Measurements from ENCODE around the gene ABCD1. TPM values are rescaled to one million over a fixed set of nuclear protein-coding genes. Genes with fewer than 3 reads are reported as not detected.
A peak's percentile ranks its signal among the peaks of the same experiment; 100 is the strongest.

ABCD1 gene
- total and polyA plus RNA-seq, 9 of the 15 experiments (the other 6 are each of a cell fraction or from before 2014, with no cell fraction given): 0.07 to 6.9 (median 2.2) TPM

DNA sequence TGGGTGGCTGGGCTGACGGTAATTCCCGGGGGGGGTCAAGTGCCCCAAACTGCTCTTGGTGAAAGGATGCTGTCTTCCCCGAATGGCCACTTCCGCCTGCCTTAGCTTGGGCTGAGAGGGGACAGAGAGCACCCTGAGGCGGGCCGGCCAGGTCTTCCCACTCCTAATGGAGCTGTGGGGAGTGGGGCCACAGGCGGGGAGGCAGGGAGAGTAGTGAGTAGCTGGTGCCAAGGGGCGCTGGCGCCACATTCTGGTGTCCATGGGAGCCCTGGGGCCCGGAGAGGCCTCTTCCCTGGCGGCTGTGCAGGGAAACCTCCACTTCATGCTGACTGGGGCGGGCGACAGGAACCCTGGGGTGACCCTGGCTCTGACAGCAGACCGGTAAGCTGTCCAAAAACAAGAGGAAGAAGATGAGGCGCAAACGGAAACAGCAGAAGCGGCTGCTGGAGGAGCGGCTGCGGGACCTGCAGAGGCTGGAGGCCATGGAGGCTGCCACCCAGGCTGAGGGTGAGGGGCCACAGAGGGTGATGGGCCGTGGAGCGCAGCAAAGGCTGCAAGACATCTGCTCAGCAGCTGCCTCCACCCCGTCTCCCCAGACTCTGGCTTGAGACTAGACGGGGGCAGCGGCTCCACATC lies 58.8 kb downstream of the ABCD1 start (continued):
- peak; percentile 11; the same call in 1 of the 2 replicates for TF ChIP-seq POLR2G (IDR thresholded peaks at IDR 0.05; ENCODE audit: low read depth, low read length)
- TF ChIP-seq, protein P1, sequence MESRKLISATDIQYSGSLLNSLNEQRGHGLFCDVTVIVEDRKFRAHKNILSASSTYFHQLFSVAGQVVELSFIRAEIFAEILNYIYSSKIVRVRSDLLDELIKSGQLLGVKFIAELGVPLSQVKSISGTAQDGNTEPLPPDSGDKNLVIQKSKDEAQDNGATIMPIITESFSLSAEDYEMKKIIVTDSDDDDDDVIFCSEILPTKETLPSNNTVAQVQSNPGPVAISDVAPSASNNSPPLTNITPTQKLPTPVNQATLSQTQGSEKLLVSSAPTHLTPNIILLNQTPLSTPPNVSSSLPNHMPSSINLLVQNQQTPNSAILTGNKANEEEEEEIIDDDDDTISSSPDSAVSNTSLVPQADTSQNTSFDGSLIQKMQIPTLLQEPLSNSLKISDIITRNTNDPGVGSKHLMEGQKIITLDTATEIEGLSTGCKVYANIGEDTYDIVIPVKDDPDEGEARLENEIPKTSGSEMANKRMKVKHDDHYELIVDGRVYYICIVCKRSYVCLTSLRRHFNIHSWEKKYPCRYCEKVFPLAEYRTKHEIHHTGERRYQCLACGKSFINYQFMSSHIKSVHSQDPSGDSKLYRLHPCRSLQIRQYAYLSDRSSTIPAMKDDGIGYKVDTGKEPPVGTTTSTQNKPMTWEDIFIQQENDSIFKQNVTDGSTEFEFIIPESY (CRISPR knock-in tag; IDR thresholded peaks at IDR 0.05): 0 out of 2 replicates have a peak, but pooled peaks have one; percentile 31
- no peak for TF ChIP-seq BRD4 (IDR thresholded peaks at IDR 0.05)
- no peak for TF ChIP-seq NBN (IDR thresholded peaks at IDR 0.05; ENCODE audit: low read depth)
- TF ChIP-seq RBFOX2 (IDR thresholded peaks at IDR 0.05; ENCODE audit: low read depth, low read length): peak; percentile 21; the same call in 1 of the 2 replicates
- no peak for TF ChIP-seq ARID3A (IDR thresholded peaks at IDR 0.05; ENCODE audit: borderline replicate concordance, low read depth, low read length)
- no peak for TF ChIP-seq ZNF586 (CRISPR knock-in tag; conservative IDR thresholded peaks at IDR 0.05)
- no peak for TF ChIP-seq NCOR1 (IDR thresholded peaks at IDR 0.05)
- peak; percentile 16 for TF ChIP-seq FIP1L1 (IDR thresholded peaks at IDR 0.05; ENCODE audit: low read depth, low read length, poor library complexity, severe bottlenecking)
- no peak for TF ChIP-seq PRDM10 (IDR thresholded peaks at IDR 0.05; ENCODE audit: partially characterized antibody)
